ENCODE results near the gene GREB1. TPM values are rescaled to one million over a fixed set of nuclear protein-coding genes. Genes with fewer than 3 reads are reported as not detected.

Gene GREB1
- total RNA-seq, 1 experiment from 2014 or later = 16.5 TPM

GRCh38 chr2:11578081-11578948 lies 44.5 kb downstream of the GREB1 start:
- H3K4me3 Mint-ChIP-seq = no peak overlapping the region
- H3K36me3 Mint-ChIP-seq (ENCODE audit: insufficient read depth in 1 of 3, low read depth in 3 of 3) = peaks cover 10 to 13% (median 12%) of the 10 kb centered on the region in 3 experiments; a peak in 6 of 7 replicates
- Histone ChIP-seq H3K27ac (ENCODE audit: insufficient read length, low read depth, low read length) (no peak overlapping the region), H3K9ac (ENCODE audit: extremely low read depth, insufficient read length, low read length) (no peak overlapping the region), H4K5ac (ENCODE audit: insufficient read length, low read depth, low read length) (no peak overlapping the region), H3K79me2 (ENCODE audit: insufficient read depth, low read length) (no peaks in the 10 kb centered on the region), H2AFZ (ENCODE audit: low read length) (no peak overlapping the region), H2BK20ac (ENCODE audit: low read depth, low read length, poor library complexity, severe bottlenecking) (no peak overlapping the region), H3K56ac (ENCODE audit: insufficient read length, low read depth, low read length) (no peak overlapping the region), H3K14ac (ENCODE audit: insufficient read depth, low read length) (no peak overlapping the region; the same call in 1 of the 2 replicates), H3K18ac (ENCODE audit: insufficient read length, low read depth, low read length) (no peak overlapping the region), H3K27me3 (ENCODE audit: insufficient read depth, low read length) (no peaks in the 10 kb centered on the region), H2BK5ac (ENCODE audit: insufficient read length, low read length) (no peak overlapping the region), H3K23ac (ENCODE audit: insufficient read length, low read depth, low read length) (no peak overlapping the region), H3K79me1 (ENCODE audit: insufficient read depth, low read depth, low read length, poor library complexity, severe bottlenecking) (no peaks in the 10 kb centered on the region), H4K8ac (replicated peaks; ENCODE audit: insufficient read length, low read depth, low read length) (no peak overlapping the region), H3K4me2 (ENCODE audit: insufficient read depth, insufficient read length, low read length) (no peak overlapping the region), H3K9me3 (ENCODE audit: control insufficient read depth, low read depth, low read length) (no peaks in the 10 kb centered on the region), H2AK5ac (ENCODE audit: insufficient read length, low read length) (no peak overlapping the region), H2BK12ac (ENCODE audit: insufficient read length, low read depth, low read length) (no peak overlapping the region), H2BK15ac (ENCODE audit: low read depth, low read length) (no peak overlapping the region), H3K4me1 (ENCODE audit: insufficient read depth, low read length) (peaks cover 3% of the 10 kb centered on the region; the same call in 1 of the 2 replicates), H4K20me1 (ENCODE audit: control insufficient read depth, insufficient read depth, insufficient read length) (no peaks in the 10 kb centered on the region), H3K23me2 (ENCODE audit: insufficient read length, low read depth, low read length, poor library complexity, severe bottlenecking) (no peaks in the 10 kb centered on the region), H3T11ph (ENCODE audit: low read length) (no peak overlapping the region), H4K91ac (ENCODE audit: insufficient read length, low read depth, low read length) (no peak overlapping the region), H3K4ac (ENCODE audit: low read depth, low read length) (no peak overlapping the region), H2BK120ac (ENCODE audit: low read depth, low read length, poor library complexity, severe bottlenecking) (no peak overlapping the region)
- no peaks in the 10 kb centered on the region for H3K9me3 Mint-ChIP-seq
- no peak for DNase-seq
- no peaks in the 10 kb centered on the region for H3K27me3 Mint-ChIP-seq (ENCODE audit: low read depth)
- peaks cover 36 to 40% of the 10 kb centered on the region in 2 experiments for H3K4me1 Mint-ChIP-seq
- TF ChIP-seq CTCF (conservative IDR thresholded peaks at IDR 0.05) = no peak
- WGBS (ENCODE audit: extremely low coverage, insufficient read length, low lambda C conversion rate) = no CpG with 5 or more reads among the region's 22 CpGs
- H3K27ac Mint-ChIP-seq = peak overlapping the region in 2 of 3 experiments; percentile 48 to 70; a peak in 2 of 7 replicates
